OCI-LY3 (cell line): Measurements from ENCODE around the gene PDE4D.

Experiments used
- CTCF ChIP-seq: fragments of 200-600, 300-600 bp; sonication (generic); IDR thresholded peaks from 2 replicates; pipeline ENCODE4 v1.5.1; 2014; ENCODE audit warnings: antibody characterized with exemption, low read length, low read depth
- EZH2phosphoT487 ChIP-seq: fragments of 200-600 bp; shearing (Covaris generic); IDR thresholded peaks from 2 replicates; pipeline ENCODE4 v1.6.1; 2018; ENCODE audit warnings: antibody characterized with exemption, mixed run types, low read depth

- no peak for TF ChIP-seq CTCF
- no peak for TF ChIP-seq EZH2phosphoT487
These were observed 800.2 kb downstream of the PDE4D start for GRCh38 chr5:59093329-59093728.
